ENCODE data around the gene NUP54.

Gene NUP54

DNA sequence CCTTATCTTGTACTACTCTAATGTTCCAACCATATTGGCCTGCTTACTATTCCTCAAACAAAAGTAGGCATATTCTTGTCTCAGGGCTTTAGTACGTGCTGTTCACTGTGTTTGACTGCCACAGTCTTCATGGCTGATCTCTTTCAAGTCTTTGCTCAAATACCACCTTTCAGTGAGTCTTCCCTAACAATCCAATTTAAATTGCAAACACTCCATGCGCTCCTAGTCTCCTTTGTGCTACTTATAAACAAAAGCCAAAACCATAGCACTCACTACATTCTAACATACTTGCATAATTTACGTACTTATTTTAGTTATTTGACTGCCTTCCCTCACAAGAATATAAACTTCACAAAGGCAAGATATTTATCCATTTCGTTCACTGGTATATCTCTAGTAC lies 75.4 kb downstream of the NUP54 start:
- DNase-seq (ENCODE audit: low read depth) = no peak

DNA sequence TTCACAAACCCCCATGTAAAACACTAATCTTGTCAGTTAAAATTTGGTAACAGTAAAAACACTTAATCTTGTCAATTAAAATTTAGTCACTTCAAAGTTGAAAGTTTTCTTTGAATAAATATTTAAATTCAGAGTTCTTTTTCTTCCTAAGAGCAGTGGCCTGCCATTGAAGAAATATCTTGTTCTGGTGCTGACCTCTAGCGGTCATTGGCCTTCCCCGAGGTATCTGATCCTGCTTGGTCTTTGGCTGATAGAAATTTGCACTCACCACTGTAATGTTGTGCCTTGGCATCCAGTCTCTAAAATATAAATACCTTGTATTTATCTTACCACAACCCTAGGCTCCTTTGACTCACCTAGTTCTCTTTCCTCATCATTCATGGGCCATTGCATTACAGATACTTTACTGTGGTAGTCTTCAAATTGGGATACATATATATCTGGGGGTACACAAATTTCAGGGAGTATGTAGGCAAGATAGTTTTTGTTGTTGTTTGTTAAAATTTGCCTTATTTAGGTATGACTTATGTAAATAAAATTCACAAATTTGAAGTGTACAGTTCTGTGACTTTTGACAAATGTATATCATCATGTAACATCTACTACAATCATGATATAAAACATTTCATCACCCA lies 80.4 kb downstream of the NUP54 start:
- peak; percentile 19 for DNase-seq (ENCODE audit: low read depth)

DNA sequence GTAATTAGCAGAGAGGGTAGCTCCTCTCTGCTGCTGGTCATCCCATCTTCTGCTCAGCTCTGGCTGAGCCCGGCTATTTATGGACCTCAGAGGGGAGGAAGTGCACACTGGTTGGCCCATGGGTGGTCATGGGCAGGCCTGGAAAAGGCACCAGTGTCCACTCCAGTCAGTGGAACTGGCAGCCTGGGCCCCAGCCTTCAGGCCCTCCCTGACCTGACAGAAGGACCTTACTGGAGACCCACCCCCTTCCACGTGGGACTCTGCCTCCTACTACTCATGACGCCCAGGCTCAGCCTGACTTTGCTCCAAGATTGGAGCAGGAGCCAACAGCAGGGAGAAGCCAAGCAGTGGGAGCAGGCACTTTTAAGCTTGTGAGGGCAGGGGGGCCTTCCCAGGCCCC lies 81.7 kb downstream of the NUP54 start:
- DNase-seq (ENCODE audit: low read depth) = no peak

Data from T-helper 22 cell (primary cell).